ENCODE results near the gene AK5.

The AK5 gene

GRCh38 chr1:77428068-77428467 is 146.2 kb downstream of the AK5 start:
- no peak for TF ChIP-seq CTCF (IDR thresholded peaks at IDR 0.05; ENCODE audit: low read depth, low read length)
- H3K27me3 ChIP-seq (ENCODE audit: insufficient read depth, low read depth, severe bottlenecking): no peaks in the 10 kb centered on the region
- no peak overlapping the region for H3K27ac ChIP-seq
- H3K4me3 ChIP-seq (ENCODE audit: low read depth, low read length): no peak overlapping the region
- no peak for DNase-seq
- H3K36me3 ChIP-seq: no peaks in the 10 kb centered on the region
- H3K9me3 ChIP-seq (ENCODE audit: severe bottlenecking): peaks cover 5% of the 10 kb centered on the region

GRCh38 chr1:77430966-77431690 is 149.3 kb downstream of the AK5 start:
- H3K27me3 ChIP-seq (ENCODE audit: insufficient read depth, low read depth, severe bottlenecking): no peaks in the 10 kb centered on the region
- TF ChIP-seq CTCF (IDR thresholded peaks at IDR 0.05; ENCODE audit: low read depth, low read length): no peak
- H3K36me3 ChIP-seq: no peaks in the 10 kb centered on the region
- H3K27ac ChIP-seq: no peak overlapping the region
- H3K9me3 ChIP-seq (ENCODE audit: severe bottlenecking): peaks cover 5% of the 10 kb centered on the region
- no peak for DNase-seq
- no peak overlapping the region for H3K4me3 ChIP-seq (ENCODE audit: low read depth, low read length)

- Histone ChIP-seq H3K36me3 (no peaks in the 10 kb centered on the region), H3K4me3 (ENCODE audit: low read depth, low read length) (no peak overlapping the region), H3K9me3 (ENCODE audit: severe bottlenecking) (no peaks in the 10 kb centered on the region), H3K27ac (no peak overlapping the region), H3K27me3 (ENCODE audit: insufficient read depth, low read depth, severe bottlenecking) (no peaks in the 10 kb centered on the region)
- no peak for TF ChIP-seq CTCF (IDR thresholded peaks at IDR 0.05; ENCODE audit: low read depth, low read length)
- no peak for DNase-seq
These were observed 152.1 kb downstream of the AK5 start for GRCh38 chr1:77433934-77434333.

GRCh38 chr1:77434967-77435366 is 153.1 kb downstream of the AK5 start:
- TF ChIP-seq CTCF (IDR thresholded peaks at IDR 0.05; ENCODE audit: low read depth, low read length): no peak

GRCh38 chr1:77438236-77438913 is 156.6 kb downstream of the AK5 start:
- no peak for TF ChIP-seq CTCF (IDR thresholded peaks at IDR 0.05; ENCODE audit: low read depth, low read length)
- H3K4me3 ChIP-seq (ENCODE audit: low read depth, low read length): no peak overlapping the region
- H3K9me3 ChIP-seq (ENCODE audit: severe bottlenecking): peaks cover 3% of the 10 kb centered on the region
- no peak for DNase-seq
- H3K36me3 ChIP-seq: no peaks in the 10 kb centered on the region
- H3K27ac ChIP-seq: no peak overlapping the region
- H3K27me3 ChIP-seq (ENCODE audit: insufficient read depth, low read depth, severe bottlenecking): no peaks in the 10 kb centered on the region

More at GRCh38 chr1:77434967-77435366, 153.1 kb downstream of the AK5 start:
- Histone ChIP-seq H3K27ac (no peak overlapping the region), H3K9me3 (ENCODE audit: severe bottlenecking) (no peaks in the 10 kb centered on the region), H3K27me3 (ENCODE audit: insufficient read depth, low read depth, severe bottlenecking) (no peaks in the 10 kb centered on the region), H3K4me3 (ENCODE audit: low read depth, low read length) (no peak overlapping the region), H3K36me3 (no peaks in the 10 kb centered on the region)
- no peak for DNase-seq
